NOMO-1 (cell line): ENCODE measurements around the gene UBE2L6.

Source experiments
- DNase-seq, 2 experiments: peaks; one replicate each; lab custom pipeline; 2025; ENCODE audit not compliant: unreplicated experiment in 2 of 2; lab: John Stamatoyannopoulos, UW

Gene UBE2L6

GRCh38 chr11:57567515-57568329 lies at the start of gene UBE2L6:
TSS of gene UBE2L6 (minus strand) at chr11:57567672. CDS start at chr11:57567611, 61 bp downstream.
- DNase-seq: peak in 1 of 2 experiments; percentile 69

- DNase-seq: no peak
These were observed 49.1 kb upstream of the UBE2L6 start for GRCh38 chr11:57616595-57616994.

DNA sequence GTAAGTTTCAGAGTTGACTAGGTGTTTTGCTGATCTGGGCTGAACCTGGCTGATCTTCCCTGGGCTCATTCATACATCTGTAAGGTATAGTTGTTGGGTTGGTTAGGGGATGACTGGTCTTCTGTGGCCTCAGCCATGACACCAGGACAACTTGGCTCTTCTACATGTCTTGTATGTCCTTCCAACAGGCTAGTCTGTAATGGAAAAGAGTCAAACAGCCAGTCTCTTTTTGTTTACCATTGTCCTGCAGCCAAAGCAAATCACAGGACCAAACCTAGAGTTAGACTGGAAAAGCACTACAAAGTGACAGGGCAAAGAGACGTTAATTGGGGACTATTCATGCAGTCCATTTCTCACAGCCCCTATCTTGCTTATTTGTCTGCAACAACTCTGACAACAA lies 47.8 kb upstream of the UBE2L6 start:
- no peak for DNase-seq

DNA sequence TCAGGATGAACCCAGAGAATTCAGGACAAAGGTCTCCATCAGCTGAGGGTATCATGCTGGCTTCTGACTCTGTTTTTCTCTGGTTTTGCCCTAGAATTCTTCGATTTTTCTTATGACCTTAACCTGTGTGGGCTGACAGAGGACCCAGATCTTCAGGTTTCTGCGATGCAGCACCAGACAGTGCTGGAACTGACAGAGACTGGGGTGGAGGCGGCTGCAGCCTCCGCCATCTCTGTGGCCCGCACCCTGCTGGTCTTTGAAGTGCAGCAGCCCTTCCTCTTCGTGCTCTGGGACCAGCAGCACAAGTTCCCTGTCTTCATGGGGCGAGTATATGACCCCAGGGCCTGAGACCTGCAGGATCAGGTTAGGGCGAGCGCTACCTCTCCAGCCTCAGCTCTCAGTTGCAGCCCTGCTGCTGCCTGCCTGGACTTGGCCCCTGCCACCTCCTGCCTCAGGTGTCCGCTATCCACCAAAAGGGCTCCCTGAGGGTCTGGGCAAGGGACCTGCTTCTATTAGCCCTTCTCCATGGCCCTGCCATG lies 46.8 kb upstream of the UBE2L6 start:
- DNase-seq: no peak

DNA sequence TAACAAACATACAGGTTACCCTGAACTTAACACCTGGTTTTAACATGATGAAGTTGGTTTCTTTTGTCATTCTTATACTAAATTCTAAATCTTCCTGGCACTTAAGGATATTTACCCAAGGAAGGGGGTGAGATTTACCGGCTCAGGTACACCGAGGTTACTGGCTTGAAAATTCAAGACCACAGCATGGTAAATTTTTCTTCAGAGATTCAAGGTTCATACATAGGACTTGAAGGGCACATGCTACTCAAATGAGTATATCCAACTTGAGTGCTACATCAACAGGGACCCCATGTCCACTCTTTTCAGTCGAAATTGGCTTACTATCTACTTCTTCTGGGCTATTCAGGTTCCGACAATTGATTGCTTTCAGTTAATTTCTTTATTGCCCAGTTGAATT lies 42.7 kb upstream of the UBE2L6 start:
- DNase-seq: no peak

DNA sequence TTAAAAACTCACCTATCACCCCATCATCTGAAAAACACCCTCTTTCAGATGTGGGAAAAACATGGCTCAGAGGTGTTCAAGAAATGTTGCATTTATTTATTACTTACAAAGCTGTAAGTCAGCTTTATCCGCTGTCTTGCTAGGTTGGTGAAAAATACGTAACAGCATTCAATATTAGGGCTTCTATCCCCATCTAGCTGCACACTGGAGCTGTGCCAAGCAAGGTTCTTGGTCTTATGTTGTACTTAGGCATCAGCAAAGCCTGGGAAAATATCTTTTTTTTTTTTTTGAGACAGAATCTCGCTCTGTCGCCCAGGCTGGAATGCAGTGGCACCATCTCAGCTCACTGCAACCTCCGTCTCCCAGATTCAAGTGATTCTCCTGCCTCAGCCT lies 37.6 kb upstream of the UBE2L6 start:
- no peak for DNase-seq

GRCh38 chr11:57604296-57605027 lies 37.0 kb upstream of the UBE2L6 start:
- no peak for DNase-seq

GRCh38 chr11:57601297-57601696 lies 33.8 kb upstream of the UBE2L6 start:
- DNase-seq: no peak

GRCh38 chr11:57599381-57599780 lies 31.9 kb upstream of the UBE2L6 start:
- DNase-seq: no peak

DNA sequence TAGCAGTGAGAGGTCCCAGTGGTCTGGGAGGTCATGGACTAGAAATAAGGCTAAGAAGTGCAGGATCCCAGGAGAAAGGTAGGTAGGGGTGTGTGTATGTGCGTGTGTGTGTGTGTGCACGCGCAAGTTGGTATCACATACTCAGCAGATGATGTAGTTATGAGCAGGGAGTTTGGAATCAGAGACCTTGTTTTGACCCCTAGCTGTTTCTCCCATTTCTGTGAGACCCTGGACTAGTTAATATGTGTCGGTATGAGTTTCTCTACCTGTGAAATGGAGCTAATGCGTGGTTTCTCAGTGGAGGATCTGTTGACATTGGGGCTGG lies 31.3 kb upstream of the UBE2L6 start:
- no peak for DNase-seq

DNA sequence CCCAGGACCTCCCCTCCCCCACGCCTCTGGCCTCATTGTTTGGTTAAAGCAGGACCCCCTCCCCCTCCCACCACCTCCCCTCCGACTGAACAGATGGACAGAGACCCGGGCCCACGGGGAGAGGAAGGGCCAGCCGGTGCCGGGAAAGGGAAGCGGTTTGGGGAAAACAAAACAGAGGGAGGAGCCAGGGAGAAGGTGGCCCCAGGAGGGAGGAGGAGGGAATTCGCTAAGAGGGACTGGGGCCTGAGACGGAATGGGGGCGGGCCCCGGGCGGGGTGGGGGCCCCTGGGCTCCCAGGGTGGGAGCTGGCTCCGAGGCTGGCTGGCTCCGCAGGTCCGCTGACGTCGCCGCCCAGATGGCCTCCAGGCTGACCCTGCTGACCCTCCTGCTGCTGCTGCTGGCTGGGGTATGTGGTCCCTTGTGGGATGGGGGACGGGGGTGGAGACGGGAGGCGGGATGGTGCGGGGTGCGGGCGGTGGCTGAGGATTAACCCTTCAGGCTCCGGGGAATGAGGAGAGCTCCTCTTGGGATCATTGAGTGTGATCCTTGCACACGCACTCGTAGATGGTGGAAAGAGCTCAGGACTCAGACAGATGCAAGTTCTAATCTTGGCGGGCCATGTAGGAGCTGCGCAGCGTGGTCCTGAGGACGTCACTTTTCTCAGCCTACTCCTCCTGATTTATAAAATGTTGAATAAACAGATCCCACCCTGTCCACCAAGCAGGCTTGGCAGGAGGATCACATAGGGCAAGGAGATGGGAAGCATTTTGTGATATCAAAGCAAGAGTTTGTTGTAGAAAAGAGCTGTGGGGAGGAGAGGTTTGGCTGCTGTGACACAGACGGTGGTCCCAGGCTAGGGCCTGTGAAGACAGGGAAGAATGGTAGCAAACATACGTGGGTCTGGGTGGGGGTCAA lies 30.7 kb upstream of the UBE2L6 start:
- DNase-seq: no peak

- DNase-seq: no peak
These were observed 30.0 kb upstream of the UBE2L6 start, which contains the start of gene SERPING1 for GRCh38 chr11:57597461-57597915. TSS of gene SERPING1 (plus strand) at chr11:57597685. CDS start at chr11:57598271, 586 bp downstream.

- DNase-seq: no peak
These were observed 28.9 kb upstream of the UBE2L6 start for GRCh38 chr11:57596266-57596885.

DNA sequence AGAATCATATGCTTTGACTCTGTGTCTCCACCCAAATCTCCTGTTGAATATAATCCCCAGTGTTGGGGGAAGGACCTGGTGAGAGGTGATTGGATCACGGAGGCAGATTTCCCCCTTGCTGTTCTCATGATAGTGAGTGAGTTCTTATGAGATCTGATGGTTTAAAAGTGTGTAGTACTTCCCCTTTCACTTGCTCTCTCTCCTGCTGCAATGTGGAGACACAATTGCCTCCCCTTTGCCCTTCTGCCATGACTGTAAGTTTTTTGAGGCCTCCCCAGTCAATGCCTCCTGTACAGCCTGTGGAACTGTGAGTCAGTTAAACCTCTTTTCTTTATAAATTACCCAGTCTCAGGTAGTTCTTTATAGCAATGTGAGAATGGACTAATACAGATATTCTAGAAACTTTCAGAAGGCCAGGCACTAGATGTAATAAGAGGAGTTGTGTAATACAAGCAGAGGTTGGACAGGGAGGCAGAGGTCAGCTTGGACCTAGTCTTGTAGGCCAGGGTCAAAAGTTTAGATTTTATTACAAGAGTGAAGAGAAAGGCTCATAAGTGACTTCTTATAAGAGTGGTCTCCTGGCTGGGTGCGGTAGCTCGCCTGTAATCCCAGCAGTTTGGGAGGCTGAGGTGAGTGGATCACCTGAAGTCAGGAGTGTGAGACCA lies 20.7 kb upstream of the UBE2L6 start:
- DNase-seq: peak in 1 of 2 experiments; percentile 49

GRCh38 chr11:57586711-57587245 lies 19.3 kb upstream of the UBE2L6 start:
- DNase-seq: no peak

DNA sequence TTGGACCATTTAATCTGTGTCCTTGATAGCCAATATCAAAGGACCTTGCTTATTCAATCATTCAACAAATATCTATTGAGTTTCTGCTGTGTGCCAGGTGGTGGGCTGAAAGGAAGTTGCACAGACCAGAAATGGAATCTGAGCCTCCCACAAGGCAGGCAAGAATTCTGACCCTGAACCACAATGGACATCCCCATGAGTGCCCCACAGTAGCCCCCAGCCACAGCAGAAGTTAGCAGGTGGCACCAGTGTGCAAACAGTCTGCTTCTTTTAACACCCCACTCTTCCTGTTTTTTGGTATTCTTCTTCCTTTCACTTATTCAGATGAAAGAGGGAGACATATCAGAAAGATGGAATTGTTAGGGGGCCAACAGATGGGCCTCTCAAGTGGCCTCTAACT lies 17.8 kb upstream of the UBE2L6 start:
- DNase-seq: no peak

DNA sequence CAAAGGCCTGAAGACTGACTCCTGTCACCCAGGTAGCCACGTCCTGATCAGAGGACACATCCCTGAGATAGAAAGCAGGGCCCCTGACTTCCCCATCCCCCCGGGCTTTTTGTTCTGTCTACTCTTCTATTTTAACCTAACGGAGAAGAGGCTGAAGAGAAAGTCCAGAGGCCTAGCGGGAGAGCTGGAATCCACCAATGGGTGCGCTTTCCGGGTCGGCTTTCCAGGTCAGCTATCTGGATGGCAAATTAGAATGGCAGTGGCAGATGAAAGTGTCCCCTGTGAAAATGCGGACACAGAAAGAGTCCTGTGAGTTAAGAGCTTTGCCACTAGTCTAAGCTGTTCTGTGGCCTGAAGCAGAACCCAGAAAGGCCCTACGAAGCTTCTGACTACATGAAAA lies 16.9 kb upstream of the UBE2L6 start:
- no peak for DNase-seq

GRCh38 chr11:57574061-57574460 lies 6.6 kb upstream of the UBE2L6 start:
- DNase-seq: no peak

DNA sequence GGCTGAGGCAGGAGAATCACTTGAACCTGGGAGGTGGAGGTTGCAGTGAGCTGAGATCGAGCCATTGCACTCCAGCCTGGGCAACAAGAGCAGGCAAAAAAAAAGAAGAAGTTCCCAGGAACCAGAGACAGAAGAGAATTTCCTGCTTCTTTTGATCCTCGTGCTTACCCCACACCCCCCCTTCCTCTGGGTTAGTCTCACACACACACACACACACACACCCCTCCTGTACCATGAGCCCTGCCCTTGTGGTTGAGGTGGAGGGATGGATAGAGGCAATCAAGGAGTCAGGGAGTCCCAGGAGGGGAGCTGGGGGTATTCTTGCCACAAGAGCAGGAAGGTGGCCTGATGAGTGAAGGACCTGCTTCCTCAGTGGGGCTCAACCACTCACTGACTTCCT lies 4.1 kb upstream of the UBE2L6 start:
- peak in 1 of 2 experiments; percentile 48 for DNase-seq
